Type B pancreatic cell (in vitro differentiated cells): ENCODE data around the gene TMEM87B. TPM values are rescaled to one million over a fixed set of nuclear protein-coding genes. Genes with fewer than 3 reads are reported as not detected.
"Not testable (repeated sequence)": the region's sequence is repeated elsewhere in the genome, so short reads cannot be mapped to it uniquely, and the experiment has no call there.

Experiments
- DNase-seq: peaks from one replicate; pipeline ENCODE4 v3.0.0; 2021; ENCODE audit warnings: mixed read lengths; ENCODE audit not compliant: unreplicated experiment; ENCODE audit errors: extremely low spot score
- H3K27ac Mint-ChIP-seq: 2 replicates; pipeline ENCODE4 v1.8.0; 2021; ENCODE audit warnings: mild to moderate bottlenecking, mixed read lengths
- H3K27me3 Mint-ChIP-seq: 2 replicates; pipeline ENCODE4 v1.8.0; 2021; ENCODE audit warnings: mixed read lengths
- H3K36me3 Mint-ChIP-seq: 2 replicates; pipeline ENCODE4 v1.8.0; 2021; ENCODE audit warnings: mixed read lengths
- H3K4me1 Mint-ChIP-seq: one replicate; pipeline ENCODE4 v1.8.0; 2021; ENCODE audit warnings: mixed read lengths; ENCODE audit not compliant: unreplicated experiment
- H3K4me3 Mint-ChIP-seq: 2 replicates; pipeline ENCODE4 v1.8.0; 2021; ENCODE audit warnings: mild to moderate bottlenecking, mixed read lengths
- H3K9me3 Mint-ChIP-seq: 2 replicates; pipeline ENCODE4 v1.8.0; 2021; ENCODE audit warnings: mixed read lengths
- CTCF ChIP-seq: fragments of 200-600 bp; sonication (generic); conservative IDR thresholded peaks from 2 replicates; pipeline ENCODE4 v1.5.0; 2021; ENCODE audit warnings: antibody characterized with exemption, mild to moderate bottlenecking
- total RNA-seq: library from RNA; stranded (reverse); gene quantifications from 2 replicates; pipeline ENCODE4 v1.2.1, GENCODE V29; 2021; ENCODE audit warnings: low replicate concordance

TMEM87B gene
- total RNA-seq, 1 donor from 2014 or later: 15.5 TPM

GRCh38 chr2:112110966-112111365, 55.9 kb downstream of the TMEM87B start:
- Mint-ChIP-seq H3K27me3 (no peaks in the 10 kb centered on the region), H3K27ac (no peak overlapping the region), H3K4me1 (no peaks in the 10 kb centered on the region), H3K9me3 (peaks cover 7% of the 10 kb centered on the region), H3K36me3 (peaks cover 50% of the 10 kb centered on the region), H3K4me3 (no peak overlapping the region)
- no peak for DNase-seq
- no peak for TF ChIP-seq CTCF

- H3K27ac Mint-ChIP-seq, H3K4me3 Mint-ChIP-seq, H3K9me3 Mint-ChIP-seq, DNase-seq, H3K27me3 Mint-ChIP-seq, H3K4me1 Mint-ChIP-seq: not testable (repeated sequence)
- H3K36me3 Mint-ChIP-seq: peaks cover 33% of the 10 kb centered on the region
Observed at GRCh38 chr2:112113354-112113753, 58.3 kb downstream of the TMEM87B start.

- peak; percentile 54 for TF ChIP-seq CTCF
- Mint-ChIP-seq H3K36me3 (peaks cover 1% of the 10 kb centered on the region), H3K27me3 (no peaks in the 10 kb centered on the region), H3K27ac (no peak overlapping the region), H3K4me3 (no peak overlapping the region), H3K4me1 (no peaks in the 10 kb centered on the region), H3K9me3 (no peaks in the 10 kb centered on the region)
- DNase-seq: no peak
Observed at GRCh38 chr2:112118148-112118547, 63.1 kb downstream of the TMEM87B start.

GRCh38 chr2:112121682-112122254, 66.7 kb downstream of the TMEM87B start:
- Mint-ChIP-seq H3K27me3 (no peaks in the 10 kb centered on the region), H3K27ac (no peak overlapping the region), H3K9me3 (peaks cover 6% of the 10 kb centered on the region), H3K36me3 (peaks cover 5% of the 10 kb centered on the region), H3K4me1 (no peaks in the 10 kb centered on the region), H3K4me3 (no peak overlapping the region)
- TF ChIP-seq CTCF: peak; percentile 84
- no peak for DNase-seq

- Mint-ChIP-seq H3K27me3 (no peaks in the 10 kb centered on the region), H3K27ac (no peak overlapping the region), H3K9me3 (peaks cover 6% of the 10 kb centered on the region), H3K4me3 (no peak overlapping the region), H3K36me3 (no peaks in the 10 kb centered on the region), H3K4me1 (no peaks in the 10 kb centered on the region)
- DNase-seq: no peak
- TF ChIP-seq CTCF: no peak
Observed at GRCh38 chr2:112129060-112129459, 74.0 kb downstream of the TMEM87B start.

- no peaks in the 10 kb centered on the region for H3K9me3 Mint-ChIP-seq
- H3K4me1 Mint-ChIP-seq: no peaks in the 10 kb centered on the region
- H3K36me3 Mint-ChIP-seq: no peaks in the 10 kb centered on the region
- H3K27me3 Mint-ChIP-seq: peaks cover 16% of the 10 kb centered on the region
- H3K4me3 Mint-ChIP-seq: no peak overlapping the region
- no peak for TF ChIP-seq CTCF
- no peak for DNase-seq
- H3K27ac Mint-ChIP-seq: no peak overlapping the region
Observed at GRCh38 chr2:112133344-112133743, 78.3 kb downstream of the TMEM87B start.
